Measurements from ENCODE around the gene GAB3. TPM values are rescaled to one million over a fixed set of nuclear protein-coding genes. Genes with fewer than 3 reads are reported as not detected.

Gene GAB3
- total RNA-seq, 6 experiments from 2014 or later: 0.64 to 1.7 (median 1.1) TPM

GRCh38 chrX:154724993-154725756 is 25.7 kb downstream of the GAB3 start:
- TF ChIP-seq POLR2A (IDR thresholded peaks at IDR 0.05): no peak
- TF ChIP-seq, protein P1, sequence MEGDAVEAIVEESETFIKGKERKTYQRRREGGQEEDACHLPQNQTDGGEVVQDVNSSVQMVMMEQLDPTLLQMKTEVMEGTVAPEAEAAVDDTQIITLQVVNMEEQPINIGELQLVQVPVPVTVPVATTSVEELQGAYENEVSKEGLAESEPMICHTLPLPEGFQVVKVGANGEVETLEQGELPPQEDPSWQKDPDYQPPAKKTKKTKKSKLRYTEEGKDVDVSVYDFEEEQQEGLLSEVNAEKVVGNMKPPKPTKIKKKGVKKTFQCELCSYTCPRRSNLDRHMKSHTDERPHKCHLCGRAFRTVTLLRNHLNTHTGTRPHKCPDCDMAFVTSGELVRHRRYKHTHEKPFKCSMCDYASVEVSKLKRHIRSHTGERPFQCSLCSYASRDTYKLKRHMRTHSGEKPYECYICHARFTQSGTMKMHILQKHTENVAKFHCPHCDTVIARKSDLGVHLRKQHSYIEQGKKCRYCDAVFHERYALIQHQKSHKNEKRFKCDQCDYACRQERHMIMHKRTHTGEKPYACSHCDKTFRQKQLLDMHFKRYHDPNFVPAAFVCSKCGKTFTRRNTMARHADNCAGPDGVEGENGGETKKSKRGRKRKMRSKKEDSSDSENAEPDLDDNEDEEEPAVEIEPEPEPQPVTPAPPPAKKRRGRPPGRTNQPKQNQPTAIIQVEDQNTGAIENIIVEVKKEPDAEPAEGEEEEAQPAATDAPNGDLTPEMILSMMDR (IDR thresholded peaks at IDR 0.05): peak in 2 of 4 donors; percentile 7 to 17
- H3K27me3 ChIP-seq: no peaks in the 10 kb centered on the region
- WGBS (ENCODE audit: insufficient coverage, low coverage, low lambda C conversion rate, missing lambda C conversion rate): 43% methylated on average over 2 of the region's 2 CpGs
- no peaks in the 10 kb centered on the region for H3K9me3 ChIP-seq
- no peak overlapping the region for H3K4me3 ChIP-seq
- intact Hi-C loops (cut with DNase I): no loop called here
- no peak for DNase-seq
- H3K27ac ChIP-seq: no peak overlapping the region
- ATAC-seq: peak in 2 of 4 donors; percentile 41 to 62
- H3K36me3 ChIP-seq: no peaks in the 10 kb centered on the region
- peaks cover 0 to 21% (median 4%) of the 10 kb centered on the region in 4 donors for H3K4me1 ChIP-seq

DNA sequence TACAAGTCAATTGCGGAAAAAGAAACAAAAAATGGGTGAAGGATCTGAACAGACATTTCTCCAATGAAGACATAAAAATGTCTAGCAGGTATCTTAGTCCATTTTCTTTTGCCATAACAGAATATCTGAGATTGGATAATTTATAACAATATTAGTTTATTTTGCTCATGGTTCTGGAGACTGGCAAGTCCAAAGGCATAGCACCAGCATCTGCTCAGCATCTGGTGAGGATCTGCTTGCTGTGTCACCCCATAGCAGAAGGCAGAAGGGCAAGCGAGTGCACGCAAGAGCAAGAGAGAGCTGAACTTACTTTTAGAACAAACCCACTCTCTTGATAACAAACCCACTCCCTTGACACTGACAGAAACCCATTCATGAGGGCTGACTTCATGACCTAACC is 29.7 kb downstream of the GAB3 start:
- Histone ChIP-seq H3K4me1 (no peaks in the 10 kb centered on the region), H3K27ac (no peak overlapping the region), H3K27me3 (no peaks in the 10 kb centered on the region), H3K9me3 (no peaks in the 10 kb centered on the region), H3K4me3 (no peak overlapping the region), H3K36me3 (no peaks in the 10 kb centered on the region)
- no peak for ATAC-seq
- no peak for DNase-seq
- no peak for TF ChIP-seq POLR2A (IDR thresholded peaks at IDR 0.05)
- TF ChIP-seq, protein P1 (IDR thresholded peaks at IDR 0.05): no peak
- intact Hi-C loops (cut with DNase I): no loop called here
- 71% methylated on average over 3 of the region's 3 CpGs for WGBS (ENCODE audit: insufficient coverage, low coverage, low lambda C conversion rate, missing lambda C conversion rate)

GRCh38 chrX:154720067-154720466 is 30.8 kb downstream of the GAB3 start:
- no peak for DNase-seq
- peaks cover 0 to 8% of the 10 kb centered on the region in 2 donors for H3K27me3 ChIP-seq
- H3K4me1 ChIP-seq: no peaks in the 10 kb centered on the region
- H3K27ac ChIP-seq: no peak overlapping the region
- no peak for TF ChIP-seq POLR2A (IDR thresholded peaks at IDR 0.05)
- TF ChIP-seq, protein P1 (IDR thresholded peaks at IDR 0.05): no peak
- no peak for ATAC-seq
- H3K36me3 ChIP-seq: no peaks in the 10 kb centered on the region
- H3K4me3 ChIP-seq: no peak overlapping the region
- WGBS (ENCODE audit: insufficient coverage, low coverage, low lambda C conversion rate, missing lambda C conversion rate): 69% methylated on average over 4 of the region's 4 CpGs
- no peaks in the 10 kb centered on the region for H3K9me3 ChIP-seq
- intact Hi-C loops (cut with DNase I): no loop called here

DNA sequence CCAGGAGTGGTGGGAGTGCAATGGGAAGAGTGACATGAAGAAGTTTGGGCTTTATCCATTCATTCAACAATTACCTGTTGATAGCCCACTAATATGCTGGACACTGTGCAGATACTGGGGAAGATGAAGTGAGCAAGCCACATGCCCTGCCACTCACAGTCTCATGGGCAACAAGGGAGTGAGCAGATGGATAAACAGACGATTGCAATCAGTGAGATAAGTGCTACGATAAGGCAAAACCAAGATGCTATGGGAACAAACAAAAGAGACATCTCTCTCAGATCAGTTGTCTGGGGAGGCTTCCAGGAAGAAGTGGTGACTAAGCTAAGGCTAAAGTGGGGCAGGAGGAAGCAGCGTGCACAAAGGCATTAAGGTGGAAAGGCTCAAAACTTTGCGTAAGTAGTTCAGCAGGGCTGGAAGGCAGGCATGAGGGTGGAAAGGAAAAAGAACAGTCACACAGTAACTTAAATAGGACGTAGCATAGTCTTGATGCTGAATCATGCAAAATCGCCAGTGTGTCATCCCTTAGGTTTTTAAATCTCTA is 31.7 kb downstream of the GAB3 start:
- no peak for DNase-seq
- peaks cover 0 to 8% of the 10 kb centered on the region in 2 donors for H3K27me3 ChIP-seq
- 34% methylated on average over 6 of the region's 6 CpGs for WGBS (ENCODE audit: insufficient coverage, low coverage, low lambda C conversion rate, missing lambda C conversion rate)
- peak in 3 of 4 donors; percentile 36 to 48 (median 41) for ATAC-seq
- intact Hi-C loops (cut with DNase I): no loop called here
- no peaks in the 10 kb centered on the region for H3K9me3 ChIP-seq
- TF ChIP-seq, protein P1 (IDR thresholded peaks at IDR 0.05): no peak
- no peak for TF ChIP-seq POLR2A (IDR thresholded peaks at IDR 0.05)
- no peaks in the 10 kb centered on the region for H3K36me3 ChIP-seq
- no peak overlapping the region for H3K27ac ChIP-seq
- no peak overlapping the region for H3K4me3 ChIP-seq
- H3K4me1 ChIP-seq: no peaks in the 10 kb centered on the region

All from right lobe of liver (tissue), 6 donors.